WTC11 (cell line): ENCODE data around the gene ATF3. TPM values are rescaled to one million over a fixed set of nuclear protein-coding genes. Genes with fewer than 3 reads are reported as not detected.

Experiments
- ATAC-seq: fragments of 200-7000 bp; cut with Tn5 transposase; 2 replicates; pipeline ENCODE4 v1.10.0; 2021; ENCODE audit warnings: mild to moderate bottlenecking, moderate library complexity
- CTCF ChIA-PET: fragments of 300-600 bp; sonication (Branson Sonifier 250); formaldehyde crosslinking; loops from one replicate; lab custom pipeline; 2021; ENCODE audit warnings: antibody characterized with exemption; lab: Charles Lee
- POLR2A ChIA-PET: fragments of 350-600 bp; sonication (Branson Sonifier 250); formaldehyde crosslinking; loops from one replicate; lab custom pipeline; 2021; ENCODE audit warnings: antibody characterized with exemption; lab: Charles Lee
- DNase-seq: peaks from one replicate; pipeline ENCODE4 v3.0.0; 2021; ENCODE audit warnings: low spot score
- H3K27ac Mint-ChIP-seq: 2 replicates; pipeline ENCODE4 v1.8.0; 2021; ENCODE audit warnings: mixed read lengths
- H3K27me3 Mint-ChIP-seq: 2 replicates; pipeline ENCODE4 v1.8.0; 2021; ENCODE audit warnings: low read depth, mild to moderate bottlenecking, moderate library complexity, mixed read lengths
- H3K36me3 Mint-ChIP-seq: 2 replicates; pipeline ENCODE4 v1.8.0; 2021; ENCODE audit warnings: mixed read lengths
- H3K4me1 Mint-ChIP-seq: 2 replicates; pipeline ENCODE4 v1.8.0; 2022; ENCODE audit warnings: mixed read lengths
- H3K4me3 Mint-ChIP-seq: 2 replicates; pipeline ENCODE4 v1.8.0; 2021; ENCODE audit warnings: mild to moderate bottlenecking, moderate library complexity, mixed read lengths
- H3K9me3 Mint-ChIP-seq: 2 replicates; pipeline ENCODE4 v1.8.0; 2021; ENCODE audit warnings: mixed read lengths
- FOXK1 ChIP-seq: sonication (generic); formaldehyde crosslinking; IDR thresholded peaks from 2 replicates; pipeline ENCODE4 v1.8.0; 2022; ENCODE audit warnings: mild to moderate bottlenecking, moderate library complexity, missing genetic modification reagents
- FOXP1 ChIP-seq: sonication (generic); formaldehyde crosslinking; IDR thresholded peaks from 2 replicates; pipeline ENCODE4 v1.8.0; 2022; ENCODE audit warnings: missing genetic modification reagents, mild to moderate bottlenecking, moderate library complexity, borderline replicate concordance
- GRHL2 ChIP-seq: fragments of 250-450 bp; sonication (Bioruptor Pico); IDR thresholded peaks from 2 replicates; pipeline ENCODE4 v1.8.0; 2022; ENCODE audit warnings: mild to moderate bottlenecking, moderate library complexity; ENCODE audit not compliant: insufficient replicate concordance, severe bottlenecking
- GTF2I ChIP-seq: fragments of 250-450 bp; sonication (Bioruptor Pico); conservative IDR thresholded peaks from 2 replicates; pipeline ENCODE4 v1.4.0; 2021; ENCODE audit warnings: mild to moderate bottlenecking
- HMGA2 ChIP-seq: fragments of 250-450 bp; sonication (Bioruptor Pico); IDR thresholded peaks from 2 replicates; pipeline ENCODE4 v1.4.0; 2021; ENCODE audit warnings: mild to moderate bottlenecking, moderate library complexity
- MXD4 ChIP-seq: fragments of 250-450 bp; sonication (Bioruptor Pico); IDR thresholded peaks from 2 replicates; pipeline ENCODE4 v1.8.0; 2021; ENCODE audit warnings: mild to moderate bottlenecking, moderate library complexity, borderline replicate concordance
- MYBL2 ChIP-seq: sonication (generic); formaldehyde crosslinking; IDR thresholded peaks from 2 replicates; pipeline ENCODE4 v1.8.1; 2023; ENCODE audit warnings: mild to moderate bottlenecking, moderate library complexity, missing genetic modification reagents
- SP1 ChIP-seq: sonication (generic); formaldehyde crosslinking; conservative IDR thresholded peaks from 2 replicates; pipeline ENCODE4 v1.8.1; 2022; ENCODE audit warnings: missing genetic modification reagents
- TCF7 ChIP-seq: sonication (generic); formaldehyde crosslinking; IDR thresholded peaks from 2 replicates; pipeline ENCODE4 v1.8.0; 2022; ENCODE audit warnings: mild to moderate bottlenecking, low read depth, missing genetic modification reagents, moderate library complexity
- ZNF219 ChIP-seq: sonication (generic); formaldehyde crosslinking; IDR thresholded peaks from 2 replicates; pipeline ENCODE4 v1.8.0; 2023; ENCODE audit warnings: missing genetic modification reagents, mild to moderate bottlenecking, borderline replicate concordance
- ZNF317 ChIP-seq: sonication (generic); formaldehyde crosslinking; IDR thresholded peaks from 2 replicates; pipeline ENCODE4 v1.8.1; 2023; ENCODE audit warnings: low read depth, mild to moderate bottlenecking, moderate library complexity, missing genetic modification reagents, borderline replicate concordance
- ZNF396 ChIP-seq: fragments of 250-450 bp; sonication (Bioruptor Pico); IDR thresholded peaks from 2 replicates; pipeline ENCODE4 v1.8.0; 2021; ENCODE audit warnings: mild to moderate bottlenecking, moderate library complexity, borderline replicate concordance
- total RNA-seq: library from RNA; stranded (reverse); gene quantifications from 3 replicates; pipeline ENCODE4 v1.2.3, GENCODE V29; 2021
- TF ChIP-seq, protein P1 (sequence below): fragments of 250-450 bp; sonication (Bioruptor Pico); IDR thresholded peaks from 2 replicates; pipeline ENCODE4 v1.9.0; 2021; ENCODE audit warnings: mild to moderate bottlenecking
- TF ChIP-seq, protein P2 (sequence below): sonication (generic); formaldehyde crosslinking; IDR thresholded peaks from 2 replicates; pipeline ENCODE4 v1.8.1; 2023; ENCODE audit warnings: mild to moderate bottlenecking, missing genetic modification reagents, moderate library complexity
- TF ChIP-seq, protein P3 (sequence below): fragments of 250-450 bp; sonication (Bioruptor Pico); IDR thresholded peaks from 2 replicates; pipeline ENCODE4 v1.9.0; 2021; ENCODE audit warnings: mild to moderate bottlenecking, borderline replicate concordance
- TF ChIP-seq, protein P4 (sequence below): fragments of 250-450 bp; sonication (Bioruptor Pico); IDR thresholded peaks from 2 replicates; pipeline ENCODE4 v1.8.0; 2021; ENCODE audit warnings: mild to moderate bottlenecking
- TF ChIP-seq, protein P5 (sequence below): sonication (generic); formaldehyde crosslinking; IDR thresholded peaks from 2 replicates; pipeline ENCODE4 v1.8.0; 2022; ENCODE audit warnings: mild to moderate bottlenecking, missing genetic modification reagents
- TF ChIP-seq, protein P6 (sequence below): sonication (generic); formaldehyde crosslinking; IDR thresholded peaks from 2 replicates; pipeline ENCODE4 v1.8.0; 2022; ENCODE audit warnings: mild to moderate bottlenecking, missing genetic modification reagents
- TF ChIP-seq, protein P7 (sequence below): sonication (generic); formaldehyde crosslinking; IDR thresholded peaks from 2 replicates; pipeline ENCODE4 v1.8.1; 2023; ENCODE audit warnings: mild to moderate bottlenecking, missing genetic modification reagents
- TF ChIP-seq, protein P8 (sequence below): sonication (generic); formaldehyde crosslinking; IDR thresholded peaks from 2 replicates; pipeline ENCODE4 v1.8.0; 2022; ENCODE audit warnings: missing genetic modification reagents

ATF3 gene
- total RNA-seq, 1 experiment from 2014 or later = 19.4 TPM

DNA sequence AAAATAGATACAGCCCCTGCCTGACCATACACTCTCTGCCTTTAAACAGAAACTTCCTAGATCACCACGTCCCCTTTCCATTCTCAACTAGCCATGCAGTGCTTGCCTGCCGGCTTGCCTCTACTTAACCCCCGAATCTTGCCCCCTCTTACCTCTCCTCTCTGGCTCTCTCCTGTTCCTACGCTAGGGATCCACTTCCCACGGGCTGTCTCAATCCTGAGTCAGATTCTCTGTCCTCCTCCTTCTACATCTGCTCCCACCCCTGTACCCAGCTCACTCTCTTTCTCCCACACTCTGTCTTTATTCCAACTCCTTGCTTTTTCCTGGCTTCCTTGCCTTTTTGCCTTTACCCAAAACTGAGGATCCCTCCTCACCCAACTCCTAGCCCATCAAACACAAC is 29.3 kb downstream of the ATF3 start:
- peaks cover 8% of the 10 kb centered on the region for H3K36me3 Mint-ChIP-seq
- H3K27me3 Mint-ChIP-seq = peaks cover 3% of the 10 kb centered on the region
- CTCF ChIA-PET = interaction anchor here (1.0 kb wide), 1 partner anchor 27 kb away, joined by 3 read pairs; no protein-coding TSS in a partner anchor
- H3K4me3 Mint-ChIP-seq = no peak overlapping the region
- H3K9me3 Mint-ChIP-seq = peaks cover 21% of the 10 kb centered on the region
- TF ChIP-seq MYBL2 (no peak), MXD4 (no peak), SP1 (no peak), TCF7 (no peak), ZNF219 (CRISPR knock-in tag) (no peak)
- no peak for DNase-seq
- POLR2A ChIA-PET = interaction anchor here (1.1 kb wide), 1 partner anchor 29 kb away, joined by 3 read pairs; the partner anchor contains the start of gene ATF3
- peaks cover 15% of the 10 kb centered on the region; the same call in 1 of the 2 replicates for H3K4me1 Mint-ChIP-seq
- ATAC-seq = no peak
- H3K27ac Mint-ChIP-seq = no peak overlapping the region

DNA sequence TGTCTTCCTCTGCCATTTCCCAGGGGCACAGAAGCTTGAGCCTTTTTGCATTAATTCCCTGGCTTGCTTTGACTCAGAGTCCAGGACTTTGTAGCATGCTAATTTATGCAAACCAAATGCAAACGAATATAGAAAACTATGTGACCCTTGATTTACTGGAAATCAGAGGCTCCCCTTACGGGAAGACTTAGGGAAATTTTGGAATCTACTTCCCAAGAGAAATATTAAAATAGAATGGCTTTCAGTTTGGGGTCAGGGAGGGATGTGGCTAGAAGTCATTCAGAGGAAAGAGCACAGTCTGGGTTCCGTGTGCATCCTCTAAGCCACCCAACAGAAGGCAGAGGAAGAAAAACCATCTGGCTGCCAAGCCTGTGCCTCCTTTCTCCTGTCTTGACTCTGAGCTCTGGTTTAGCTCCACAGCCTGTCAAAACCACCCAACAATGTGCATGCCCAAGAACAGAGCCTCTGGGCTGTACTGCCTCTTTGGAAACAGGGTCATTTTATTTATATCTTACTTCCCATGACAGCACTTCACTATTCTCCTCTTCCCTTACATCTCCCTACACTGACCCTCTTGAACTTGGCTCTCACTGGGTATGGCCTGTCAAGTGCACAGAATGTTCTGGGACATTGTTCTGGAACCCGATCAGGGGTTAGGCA is 30.1 kb downstream of the ATF3 start:
- peaks cover 3% of the 10 kb centered on the region for H3K27me3 Mint-ChIP-seq
- H3K4me1 Mint-ChIP-seq = peaks cover 15% of the 10 kb centered on the region; the same call in 1 of the 2 replicates
- no peak for DNase-seq
- CTCF ChIA-PET = interaction anchor here (1.0 kb wide), 1 partner anchor 26 kb away, joined by 3 read pairs; no protein-coding TSS in a partner anchor
- peaks cover 17% of the 10 kb centered on the region for H3K9me3 Mint-ChIP-seq
- peaks cover 8% of the 10 kb centered on the region for H3K36me3 Mint-ChIP-seq
- ATAC-seq = no peak
- POLR2A ChIA-PET = interaction anchor here (1.6 kb wide), 1 partner anchor 8 kb away, joined by 5 read pairs; no protein-coding TSS in a partner anchor
- no peak overlapping the region for H3K27ac Mint-ChIP-seq
- H3K4me3 Mint-ChIP-seq = no peak overlapping the region
- TF ChIP-seq, protein P1, sequence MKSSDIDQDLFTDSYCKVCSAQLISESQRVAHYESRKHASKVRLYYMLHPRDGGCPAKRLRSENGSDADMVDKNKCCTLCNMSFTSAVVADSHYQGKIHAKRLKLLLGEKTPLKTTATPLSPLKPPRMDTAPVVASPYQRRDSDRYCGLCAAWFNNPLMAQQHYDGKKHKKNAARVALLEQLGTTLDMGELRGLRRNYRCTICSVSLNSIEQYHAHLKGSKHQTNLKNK (CRISPR knock-in tag) = no peak
- TF ChIP-seq HMGA2 (CRISPR knock-in tag) (no peak), FOXK1 (CRISPR knock-in tag) (no peak), ZNF317 (CRISPR knock-in tag) (no peak), ZNF396 (no peak), GRHL2 (CRISPR knock-in tag) (no peak), GTF2I (no peak), FOXP1 (CRISPR knock-in tag) (no peak)
- TF ChIP-seq, protein P2, sequence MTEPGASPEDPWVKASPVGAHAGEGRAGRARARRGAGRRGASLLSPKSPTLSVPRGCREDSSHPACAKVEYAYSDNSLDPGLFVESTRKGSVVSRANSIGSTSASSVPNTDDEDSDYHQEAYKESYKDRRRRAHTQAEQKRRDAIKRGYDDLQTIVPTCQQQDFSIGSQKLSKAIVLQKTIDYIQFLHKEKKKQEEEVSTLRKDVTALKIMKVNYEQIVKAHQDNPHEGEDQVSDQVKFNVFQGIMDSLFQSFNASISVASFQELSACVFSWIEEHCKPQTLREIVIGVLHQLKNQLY (CRISPR knock-in tag) = no peak
- TF ChIP-seq, protein P3, sequence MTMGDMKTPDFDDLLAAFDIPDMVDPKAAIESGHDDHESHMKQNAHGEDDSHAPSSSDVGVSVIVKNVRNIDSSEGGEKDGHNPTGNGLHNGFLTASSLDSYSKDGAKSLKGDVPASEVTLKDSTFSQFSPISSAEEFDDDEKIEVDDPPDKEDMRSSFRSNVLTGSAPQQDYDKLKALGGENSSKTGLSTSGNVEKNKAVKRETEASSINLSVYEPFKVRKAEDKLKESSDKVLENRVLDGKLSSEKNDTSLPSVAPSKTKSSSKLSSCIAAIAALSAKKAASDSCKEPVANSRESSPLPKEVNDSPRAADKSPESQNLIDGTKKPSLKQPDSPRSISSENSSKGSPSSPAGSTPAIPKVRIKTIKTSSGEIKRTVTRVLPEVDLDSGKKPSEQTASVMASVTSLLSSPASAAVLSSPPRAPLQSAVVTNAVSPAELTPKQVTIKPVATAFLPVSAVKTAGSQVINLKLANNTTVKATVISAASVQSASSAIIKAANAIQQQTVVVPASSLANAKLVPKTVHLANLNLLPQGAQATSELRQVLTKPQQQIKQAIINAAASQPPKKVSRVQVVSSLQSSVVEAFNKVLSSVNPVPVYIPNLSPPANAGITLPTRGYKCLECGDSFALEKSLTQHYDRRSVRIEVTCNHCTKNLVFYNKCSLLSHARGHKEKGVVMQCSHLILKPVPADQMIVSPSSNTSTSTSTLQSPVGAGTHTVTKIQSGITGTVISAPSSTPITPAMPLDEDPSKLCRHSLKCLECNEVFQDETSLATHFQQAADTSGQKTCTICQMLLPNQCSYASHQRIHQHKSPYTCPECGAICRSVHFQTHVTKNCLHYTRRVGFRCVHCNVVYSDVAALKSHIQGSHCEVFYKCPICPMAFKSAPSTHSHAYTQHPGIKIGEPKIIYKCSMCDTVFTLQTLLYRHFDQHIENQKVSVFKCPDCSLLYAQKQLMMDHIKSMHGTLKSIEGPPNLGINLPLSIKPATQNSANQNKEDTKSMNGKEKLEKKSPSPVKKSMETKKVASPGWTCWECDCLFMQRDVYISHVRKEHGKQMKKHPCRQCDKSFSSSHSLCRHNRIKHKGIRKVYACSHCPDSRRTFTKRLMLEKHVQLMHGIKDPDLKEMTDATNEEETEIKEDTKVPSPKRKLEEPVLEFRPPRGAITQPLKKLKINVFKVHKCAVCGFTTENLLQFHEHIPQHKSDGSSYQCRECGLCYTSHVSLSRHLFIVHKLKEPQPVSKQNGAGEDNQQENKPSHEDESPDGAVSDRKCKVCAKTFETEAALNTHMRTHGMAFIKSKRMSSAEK (CRISPR knock-in tag) = no peak
- TF ChIP-seq, protein P4, sequence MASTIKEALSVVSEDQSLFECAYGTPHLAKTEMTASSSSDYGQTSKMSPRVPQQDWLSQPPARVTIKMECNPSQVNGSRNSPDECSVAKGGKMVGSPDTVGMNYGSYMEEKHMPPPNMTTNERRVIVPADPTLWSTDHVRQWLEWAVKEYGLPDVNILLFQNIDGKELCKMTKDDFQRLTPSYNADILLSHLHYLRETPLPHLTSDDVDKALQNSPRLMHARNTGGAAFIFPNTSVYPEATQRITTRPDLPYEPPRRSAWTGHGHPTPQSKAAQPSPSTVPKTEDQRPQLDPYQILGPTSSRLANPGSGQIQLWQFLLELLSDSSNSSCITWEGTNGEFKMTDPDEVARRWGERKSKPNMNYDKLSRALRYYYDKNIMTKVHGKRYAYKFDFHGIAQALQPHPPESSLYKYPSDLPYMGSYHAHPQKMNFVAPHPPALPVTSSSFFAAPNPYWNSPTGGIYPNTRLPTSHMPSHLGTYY (CRISPR knock-in tag) = no peak
- TF ChIP-seq, protein P5, sequence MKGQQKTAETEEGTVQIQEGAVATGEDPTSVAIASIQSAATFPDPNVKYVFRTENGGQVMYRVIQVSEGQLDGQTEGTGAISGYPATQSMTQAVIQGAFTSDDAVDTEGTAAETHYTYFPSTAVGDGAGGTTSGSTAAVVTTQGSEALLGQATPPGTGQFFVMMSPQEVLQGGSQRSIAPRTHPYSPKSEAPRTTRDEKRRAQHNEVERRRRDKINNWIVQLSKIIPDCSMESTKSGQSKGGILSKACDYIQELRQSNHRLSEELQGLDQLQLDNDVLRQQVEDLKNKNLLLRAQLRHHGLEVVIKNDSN (CRISPR knock-in tag) = no peak
- TF ChIP-seq, protein P6, sequence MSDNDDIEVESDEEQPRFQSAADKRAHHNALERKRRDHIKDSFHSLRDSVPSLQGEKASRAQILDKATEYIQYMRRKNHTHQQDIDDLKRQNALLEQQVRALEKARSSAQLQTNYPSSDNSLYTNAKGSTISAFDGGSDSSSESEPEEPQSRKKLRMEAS (CRISPR knock-in tag) = no peak
- TF ChIP-seq, protein P7, sequence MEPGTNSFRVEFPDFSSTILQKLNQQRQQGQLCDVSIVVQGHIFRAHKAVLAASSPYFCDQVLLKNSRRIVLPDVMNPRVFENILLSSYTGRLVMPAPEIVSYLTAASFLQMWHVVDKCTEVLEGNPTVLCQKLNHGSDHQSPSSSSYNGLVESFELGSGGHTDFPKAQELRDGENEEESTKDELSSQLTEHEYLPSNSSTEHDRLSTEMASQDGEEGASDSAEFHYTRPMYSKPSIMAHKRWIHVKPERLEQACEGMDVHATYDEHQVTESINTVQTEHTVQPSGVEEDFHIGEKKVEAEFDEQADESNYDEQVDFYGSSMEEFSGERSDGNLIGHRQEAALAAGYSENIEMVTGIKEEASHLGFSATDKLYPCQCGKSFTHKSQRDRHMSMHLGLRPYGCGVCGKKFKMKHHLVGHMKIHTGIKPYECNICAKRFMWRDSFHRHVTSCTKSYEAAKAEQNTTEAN (CRISPR knock-in tag) = no peak
- TF ChIP-seq, protein P8, sequence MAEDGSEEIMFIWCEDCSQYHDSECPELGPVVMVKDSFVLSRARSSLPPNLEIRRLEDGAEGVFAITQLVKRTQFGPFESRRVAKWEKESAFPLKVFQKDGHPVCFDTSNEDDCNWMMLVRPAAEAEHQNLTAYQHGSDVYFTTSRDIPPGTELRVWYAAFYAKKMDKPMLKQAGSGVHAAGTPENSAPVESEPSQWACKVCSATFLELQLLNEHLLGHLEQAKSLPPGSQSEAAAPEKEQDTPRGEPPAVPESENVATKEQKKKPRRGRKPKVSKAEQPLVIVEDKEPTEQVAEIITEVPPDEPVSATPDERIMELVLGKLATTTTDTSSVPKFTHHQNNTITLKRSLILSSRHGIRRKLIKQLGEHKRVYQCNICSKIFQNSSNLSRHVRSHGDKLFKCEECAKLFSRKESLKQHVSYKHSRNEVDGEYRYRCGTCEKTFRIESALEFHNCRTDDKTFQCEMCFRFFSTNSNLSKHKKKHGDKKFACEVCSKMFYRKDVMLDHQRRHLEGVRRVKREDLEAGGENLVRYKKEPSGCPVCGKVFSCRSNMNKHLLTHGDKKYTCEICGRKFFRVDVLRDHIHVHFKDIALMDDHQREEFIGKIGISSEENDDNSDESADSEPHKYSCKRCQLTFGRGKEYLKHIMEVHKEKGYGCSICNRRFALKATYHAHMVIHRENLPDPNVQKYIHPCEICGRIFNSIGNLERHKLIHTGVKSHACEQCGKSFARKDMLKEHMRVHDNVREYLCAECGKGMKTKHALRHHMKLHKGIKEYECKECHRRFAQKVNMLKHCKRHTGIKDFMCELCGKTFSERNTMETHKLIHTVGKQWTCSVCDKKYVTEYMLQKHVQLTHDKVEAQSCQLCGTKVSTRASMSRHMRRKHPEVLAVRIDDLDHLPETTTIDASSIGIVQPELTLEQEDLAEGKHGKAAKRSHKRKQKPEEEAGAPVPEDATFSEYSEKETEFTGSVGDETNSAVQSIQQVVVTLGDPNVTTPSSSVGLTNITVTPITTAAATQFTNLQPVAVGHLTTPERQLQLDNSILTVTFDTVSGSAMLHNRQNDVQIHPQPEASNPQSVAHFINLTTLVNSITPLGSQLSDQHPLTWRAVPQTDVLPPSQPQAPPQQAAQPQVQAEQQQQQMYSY (CRISPR knock-in tag) = no peak
